ENCODE data around the gene EVX1. TPM values are rescaled to one million over a fixed set of nuclear protein-coding genes. Genes with fewer than 3 reads are reported as not detected.

The EVX1 gene
- total RNA-seq, 4 donors from 2014 or later: not detected

GRCh38 chr7:27213433-27214238 lies 29.0 kb upstream of the EVX1 start:
- DNase-seq: no peak

DNA sequence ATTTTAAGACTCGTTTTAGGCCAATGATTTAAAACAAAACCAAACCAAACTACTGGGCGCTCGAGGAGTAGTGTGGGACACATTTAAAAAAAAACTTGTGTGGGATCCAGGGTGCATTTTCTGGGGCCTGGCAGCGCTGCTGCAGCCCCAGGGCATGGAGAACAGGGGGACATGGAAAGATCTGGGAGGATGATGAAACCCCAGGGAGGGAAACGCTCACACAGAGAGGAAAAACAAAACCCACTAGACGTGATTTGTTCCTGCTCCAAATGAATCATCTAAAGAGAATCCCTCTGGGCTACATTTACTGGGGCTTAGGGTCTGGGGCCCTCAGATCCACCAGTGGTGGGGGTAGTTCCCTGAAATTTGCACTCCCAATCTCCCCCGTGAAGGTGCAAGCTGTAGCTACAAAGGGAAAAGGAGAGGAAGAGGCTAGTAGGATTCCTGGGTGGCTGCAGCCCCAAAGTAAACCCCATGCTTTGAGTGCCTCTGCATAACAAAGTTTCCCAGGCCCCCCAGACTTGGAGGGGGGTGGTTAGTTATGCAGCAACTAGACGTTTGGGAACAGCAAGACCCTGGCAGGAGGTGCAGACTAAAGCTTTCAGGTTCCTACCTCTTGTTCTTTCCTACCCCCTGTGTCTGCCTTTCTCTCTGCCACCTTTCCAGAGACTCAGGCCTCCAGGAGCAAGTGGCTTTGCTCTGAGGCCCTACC lies 28.2 kb upstream of the EVX1 start:
- no peaks in the 10 kb centered on the region for H3K36me3 ChIP-seq
- 41 to 45% methylated on average over 7 of the region's 8 CpGs for WGBS, 2 donors
- H3K9me3 ChIP-seq: no peaks in the 10 kb centered on the region
- no peak overlapping the region for H3K27ac ChIP-seq
- H3K4me3 ChIP-seq: no peak overlapping the region
- intact Hi-C loops (cut with DNase I): loop anchor here (5.0 kb wide), 1 partner anchor 368 kb away; no protein-coding TSS in a partner anchor
- no peak for TF ChIP-seq POLR2A (IDR thresholded peaks at IDR 0.05)
- TF ChIP-seq, protein P1, sequence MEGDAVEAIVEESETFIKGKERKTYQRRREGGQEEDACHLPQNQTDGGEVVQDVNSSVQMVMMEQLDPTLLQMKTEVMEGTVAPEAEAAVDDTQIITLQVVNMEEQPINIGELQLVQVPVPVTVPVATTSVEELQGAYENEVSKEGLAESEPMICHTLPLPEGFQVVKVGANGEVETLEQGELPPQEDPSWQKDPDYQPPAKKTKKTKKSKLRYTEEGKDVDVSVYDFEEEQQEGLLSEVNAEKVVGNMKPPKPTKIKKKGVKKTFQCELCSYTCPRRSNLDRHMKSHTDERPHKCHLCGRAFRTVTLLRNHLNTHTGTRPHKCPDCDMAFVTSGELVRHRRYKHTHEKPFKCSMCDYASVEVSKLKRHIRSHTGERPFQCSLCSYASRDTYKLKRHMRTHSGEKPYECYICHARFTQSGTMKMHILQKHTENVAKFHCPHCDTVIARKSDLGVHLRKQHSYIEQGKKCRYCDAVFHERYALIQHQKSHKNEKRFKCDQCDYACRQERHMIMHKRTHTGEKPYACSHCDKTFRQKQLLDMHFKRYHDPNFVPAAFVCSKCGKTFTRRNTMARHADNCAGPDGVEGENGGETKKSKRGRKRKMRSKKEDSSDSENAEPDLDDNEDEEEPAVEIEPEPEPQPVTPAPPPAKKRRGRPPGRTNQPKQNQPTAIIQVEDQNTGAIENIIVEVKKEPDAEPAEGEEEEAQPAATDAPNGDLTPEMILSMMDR (IDR thresholded peaks at IDR 0.05): no peak
- peaks cover 7 to 19% (median 10%) of the 10 kb centered on the region in 3 donors for H3K4me1 ChIP-seq
- no peak for DNase-seq
- H3K27me3 ChIP-seq: peaks cover 13 to 100% (median 42%) of the 10 kb centered on the region in 4 donors

More at GRCh38 chr7:27213433-27214238, 29.0 kb upstream of the EVX1 start:
- H3K4me1 ChIP-seq: peaks cover 7 to 19% (median 10%) of the 10 kb centered on the region in 3 donors
- H3K36me3 ChIP-seq: no peaks in the 10 kb centered on the region
- TF ChIP-seq, protein P1 (IDR thresholded peaks at IDR 0.05): no peak
- TF ChIP-seq POLR2A (IDR thresholded peaks at IDR 0.05): no peak
- intact Hi-C loops (cut with DNase I): loop anchor here (5.0 kb wide), 1 partner anchor 369 kb away; no protein-coding TSS in a partner anchor
- H3K27ac ChIP-seq: no peak overlapping the region
- no peaks in the 10 kb centered on the region for H3K9me3 ChIP-seq
- WGBS, 2 donors: 18 to 53% methylated on average over 4 to 16 of the region's 50 CpGs
- H3K4me3 ChIP-seq: peak overlapping the region in 1 of 4 donors; percentile 10
- H3K27me3 ChIP-seq: peaks cover 13 to 100% (median 42%) of the 10 kb centered on the region in 4 donors

GRCh38 chr7:27215356-27215755 lies 27.2 kb upstream of the EVX1 start:
- DNase-seq: no peak
- Histone ChIP-seq H3K27me3 (peaks cover 13 to 100% (median 47%) of the 10 kb centered on the region in 4 donors), H3K4me1 (peaks cover 7 to 21% (median 10%) of the 10 kb centered on the region in 3 donors), H3K27ac (no peak overlapping the region), H3K9me3 (no peaks in the 10 kb centered on the region), H3K4me3 (no peak overlapping the region), H3K36me3 (no peaks in the 10 kb centered on the region)
- TF ChIP-seq, protein P1 (IDR thresholded peaks at IDR 0.05): no peak
- WGBS, 2 donors: 75 to 84% methylated on average over 2 of the region's 2 CpGs
- intact Hi-C loops (cut with DNase I): no loop called here

DNA sequence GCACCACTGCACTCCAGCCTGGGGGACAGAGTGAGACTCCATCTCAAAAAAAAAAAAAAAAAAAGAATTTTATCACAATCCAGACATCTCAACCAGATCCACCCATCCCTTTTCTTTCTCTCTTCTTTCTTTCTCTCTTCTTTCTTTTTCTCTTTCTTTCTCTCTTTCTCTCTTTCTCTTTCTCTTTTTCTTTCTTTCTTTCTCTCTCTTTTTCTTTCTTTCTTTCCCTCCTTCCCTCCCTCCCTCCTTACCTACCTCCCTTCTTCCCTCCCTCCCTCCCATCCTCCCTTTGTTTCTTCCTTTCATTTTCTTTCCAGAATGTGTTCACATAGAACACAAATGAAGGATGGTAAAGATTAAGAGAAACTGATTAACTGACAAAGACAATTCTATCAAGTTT lies 24.7 kb upstream of the EVX1 start:
- DNase-seq: no peak
- H3K4me3 ChIP-seq: no peak overlapping the region
- peaks cover 0 to 14% (median 4%) of the 10 kb centered on the region in 3 donors for H3K4me1 ChIP-seq
- peaks cover 11 to 100% (median 30%) of the 10 kb centered on the region in 4 donors for H3K27me3 ChIP-seq
- no peak for TF ChIP-seq POLR2A (IDR thresholded peaks at IDR 0.05)
- TF ChIP-seq, protein P1 (IDR thresholded peaks at IDR 0.05): no peak
- H3K36me3 ChIP-seq: no peaks in the 10 kb centered on the region
- no peaks in the 10 kb centered on the region for H3K9me3 ChIP-seq
- no peak overlapping the region for H3K27ac ChIP-seq
- intact Hi-C loops (cut with DNase I): no loop called here

- H3K27me3 ChIP-seq: peaks cover 1 to 100% (median 19%) of the 10 kb centered on the region in 4 donors
- no peak for DNase-seq
Observed at GRCh38 chr7:27219821-27220220, 22.8 kb upstream of the EVX1 start.

More at GRCh38 chr7:27219821-27220220, 22.8 kb upstream of the EVX1 start:
- H3K4me1 ChIP-seq: peaks cover 0 to 7% (median 0%) of the 10 kb centered on the region in 3 donors
- intact Hi-C loops (cut with DNase I): no loop called here
- no peaks in the 10 kb centered on the region for H3K36me3 ChIP-seq
- WGBS, 2 donors: 59 to 78% methylated on average over 3 to 4 of the region's 4 CpGs
- no peak overlapping the region for H3K4me3 ChIP-seq
- no peaks in the 10 kb centered on the region for H3K9me3 ChIP-seq
- no peak overlapping the region for H3K27ac ChIP-seq
- TF ChIP-seq, protein P1 (IDR thresholded peaks at IDR 0.05): no peak
- no peak for TF ChIP-seq POLR2A (IDR thresholded peaks at IDR 0.05)
